ENCODE data around the gene PCDHGB1.
A peak's percentile ranks its signal among the peaks of the same experiment; 100 is the strongest.
"Not testable (repeated sequence)": the region's sequence is repeated elsewhere in the genome, so short reads cannot be mapped to it uniquely, and the experiment has no call there.

PCDHGB1 gene

GRCh38 chr5:141371572-141372475 lies 21.9 kb downstream of the PCDHGB1 start:
- no peaks in the 10 kb centered on the region for H3K4me1 ChIP-seq (ENCODE audit: control insufficient read depth, insufficient read depth, low read length)
- no peaks in the 10 kb centered on the region for H3K27me3 ChIP-seq (ENCODE audit: control insufficient read depth, insufficient read depth, low read length)

GRCh38 chr5:141373673-141374317 lies 23.9 kb downstream of the PCDHGB1 start, which contains the start of gene PCDHGA6:
Gene PCDHGA6, plus strand, starts transcription at chr5:141373891. Its CDS starts 193 bp downstream, at chr5:141374084.
- Histone ChIP-seq H3K9me3 (replicated peaks; ENCODE audit: low read length) (peaks cover 38% of the 10 kb centered on the region), H3K4me3 (ENCODE audit: low read length) (peak within 1 kb of the TSS; percentile 64), H3K4me2 (ENCODE audit: low read length) (peak within 1 kb of the TSS; percentile 74), H3K9ac (ENCODE audit: low read depth, low read length) (no peak within 1 kb of the TSS), H3K27me3 (ENCODE audit: control insufficient read depth, insufficient read depth, low read length) (no peaks in the 10 kb centered on the region), H3K4me1 (ENCODE audit: control insufficient read depth, insufficient read depth, low read length) (no peaks in the 10 kb centered on the region), H3K36me3 (ENCODE audit: insufficient read depth, low read length) (peaks cover 3% of the 10 kb centered on the region)

More at GRCh38 chr5:141371572-141372475, 21.9 kb downstream of the PCDHGB1 start:
- Histone ChIP-seq H3K9me3 (replicated peaks; ENCODE audit: low read length) (peaks cover 35% of the 10 kb centered on the region), H3K36me3 (ENCODE audit: insufficient read depth, low read length) (peaks cover 3% of the 10 kb centered on the region), H3K4me3 (ENCODE audit: low read length) (no peak overlapping the region), H3K9ac (ENCODE audit: low read depth, low read length) (no peak overlapping the region), H3K4me2 (ENCODE audit: low read length) (no peak overlapping the region)

GRCh38 chr5:141374627-141375026 lies 24.7 kb downstream of the PCDHGB1 start:
- peaks cover 3% of the 10 kb centered on the region for H3K36me3 ChIP-seq (ENCODE audit: insufficient read depth, low read length)
- peak overlapping the region; percentile 74 for H3K4me2 ChIP-seq (ENCODE audit: low read length)
- H3K4me1 ChIP-seq (ENCODE audit: control insufficient read depth, insufficient read depth, low read length) = no peaks in the 10 kb centered on the region
- H3K9me3 ChIP-seq (replicated peaks; ENCODE audit: low read length) = peaks cover 38% of the 10 kb centered on the region
- peak overlapping the region; percentile 64 for H3K4me3 ChIP-seq (ENCODE audit: low read length)
- H3K27me3 ChIP-seq (ENCODE audit: control insufficient read depth, insufficient read depth, low read length) = no peaks in the 10 kb centered on the region
- no peak overlapping the region for H3K9ac ChIP-seq (ENCODE audit: low read depth, low read length)

- H3K4me1 ChIP-seq (ENCODE audit: control insufficient read depth, insufficient read depth, low read length); H3K27me3 ChIP-seq (ENCODE audit: control insufficient read depth, insufficient read depth, low read length); H3K4me3 ChIP-seq (ENCODE audit: low read length); H3K4me2 ChIP-seq (ENCODE audit: low read length); H3K9ac ChIP-seq (ENCODE audit: low read depth, low read length); H3K36me3 ChIP-seq (ENCODE audit: insufficient read depth, low read length): not testable (repeated sequence)
- H3K9me3 ChIP-seq (replicated peaks; ENCODE audit: low read length) = peaks cover 37% of the 10 kb centered on the region
These were observed 25.7 kb downstream of the PCDHGB1 start for GRCh38 chr5:141375444-141376155.

- Histone ChIP-seq H3K4me3 (ENCODE audit: low read length) (peak within 1 kb of the TSS; percentile 74), H3K4me1 (ENCODE audit: control insufficient read depth, insufficient read depth, low read length) (no peaks in the 10 kb centered on the region), H3K9me3 (replicated peaks; ENCODE audit: low read length) (peaks cover 7% of the 10 kb centered on the region), H3K36me3 (ENCODE audit: insufficient read depth, low read length) (no peaks in the 10 kb centered on the region), H3K4me2 (ENCODE audit: low read length) (peak within 1 kb of the TSS; percentile 57), H3K9ac (ENCODE audit: low read depth, low read length) (peak within 1 kb of the TSS; percentile 62), H3K27me3 (ENCODE audit: control insufficient read depth, insufficient read depth, low read length) (no peaks in the 10 kb centered on the region)
These were observed 32.8 kb downstream of the PCDHGB1 start, which contains the start of gene PCDHGA7 for GRCh38 chr5:141382469-141383294. Gene PCDHGA7, plus strand, starts transcription at chr5:141382742. Its CDS starts 158 bp downstream, at chr5:141382900.

GRCh38 chr5:141383345-141383744 lies 33.4 kb downstream of the PCDHGB1 start:
- Histone ChIP-seq H3K36me3 (ENCODE audit: insufficient read depth, low read length) (no peaks in the 10 kb centered on the region), H3K4me3 (ENCODE audit: low read length) (peak overlapping the region; percentile 74), H3K4me2 (ENCODE audit: low read length) (peak overlapping the region; percentile 57), H3K27me3 (ENCODE audit: control insufficient read depth, insufficient read depth, low read length) (no peaks in the 10 kb centered on the region), H3K9ac (ENCODE audit: low read depth, low read length) (peak overlapping the region; percentile 62), H3K9me3 (replicated peaks; ENCODE audit: low read length) (peaks cover 8% of the 10 kb centered on the region), H3K4me1 (ENCODE audit: control insufficient read depth, insufficient read depth, low read length) (no peaks in the 10 kb centered on the region)

- H3K9me3 ChIP-seq (replicated peaks; ENCODE audit: low read length) = peaks cover 21% of the 10 kb centered on the region
- H3K4me1 ChIP-seq (ENCODE audit: control insufficient read depth, insufficient read depth, low read length) = no peaks in the 10 kb centered on the region
- no peak overlapping the region for H3K9ac ChIP-seq (ENCODE audit: low read depth, low read length)
- H3K4me2 ChIP-seq (ENCODE audit: low read length) = no peak overlapping the region
- no peak overlapping the region for H3K4me3 ChIP-seq (ENCODE audit: low read length)
- H3K27me3 ChIP-seq (ENCODE audit: control insufficient read depth, insufficient read depth, low read length) = no peaks in the 10 kb centered on the region
- no peaks in the 10 kb centered on the region for H3K36me3 ChIP-seq (ENCODE audit: insufficient read depth, low read length)
These were observed 34.8 kb downstream of the PCDHGB1 start for GRCh38 chr5:141384471-141385267.

- H3K36me3 ChIP-seq (ENCODE audit: insufficient read depth, low read length); H3K4me1 ChIP-seq (ENCODE audit: control insufficient read depth, insufficient read depth, low read length); H3K27me3 ChIP-seq (ENCODE audit: control insufficient read depth, insufficient read depth, low read length); H3K9ac ChIP-seq (ENCODE audit: low read depth, low read length): not testable (repeated sequence)
- peak within 1 kb of the TSS; percentile 54 for H3K4me2 ChIP-seq (ENCODE audit: low read length)
- H3K9me3 ChIP-seq (replicated peaks; ENCODE audit: low read length) = peaks cover 28% of the 10 kb centered on the region
- peak within 1 kb of the TSS; percentile 44 for H3K4me3 ChIP-seq (ENCODE audit: low read length)
These were observed 37.8 kb downstream of the PCDHGB1 start, which contains the start of gene PCDHGB4 for GRCh38 chr5:141387557-141388311. Gene PCDHGB4, plus strand, starts transcription at chr5:141387698. Its CDS starts 187 bp downstream, at chr5:141387885.

- no peak overlapping the region for H3K4me2 ChIP-seq (ENCODE audit: low read length)
- H3K36me3 ChIP-seq (ENCODE audit: insufficient read depth, low read length) = peaks cover 5% of the 10 kb centered on the region
- H3K4me3 ChIP-seq (ENCODE audit: low read length) = no peak overlapping the region
- no peaks in the 10 kb centered on the region for H3K4me1 ChIP-seq (ENCODE audit: control insufficient read depth, insufficient read depth, low read length)
- H3K27me3 ChIP-seq (ENCODE audit: control insufficient read depth, insufficient read depth, low read length) = no peaks in the 10 kb centered on the region
- no peak overlapping the region for H3K9ac ChIP-seq (ENCODE audit: low read depth, low read length)
- H3K9me3 ChIP-seq (replicated peaks; ENCODE audit: low read length) = peaks cover 32% of the 10 kb centered on the region
These were observed 38.8 kb downstream of the PCDHGB1 start for GRCh38 chr5:141388661-141389060.

Measured in skeletal muscle satellite cell (primary cell).